Measurements from ENCODE around the gene PVR.

PVR gene, protein sequence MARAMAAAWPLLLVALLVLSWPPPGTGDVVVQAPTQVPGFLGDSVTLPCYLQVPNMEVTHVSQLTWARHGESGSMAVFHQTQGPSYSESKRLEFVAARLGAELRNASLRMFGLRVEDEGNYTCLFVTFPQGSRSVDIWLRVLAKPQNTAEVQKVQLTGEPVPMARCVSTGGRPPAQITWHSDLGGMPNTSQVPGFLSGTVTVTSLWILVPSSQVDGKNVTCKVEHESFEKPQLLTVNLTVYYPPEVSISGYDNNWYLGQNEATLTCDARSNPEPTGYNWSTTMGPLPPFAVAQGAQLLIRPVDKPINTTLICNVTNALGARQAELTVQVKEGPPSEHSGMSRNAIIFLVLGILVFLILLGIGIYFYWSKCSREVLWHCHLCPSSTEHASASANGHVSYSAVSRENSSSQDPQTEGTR

GRCh38 chr19:44643605-44644401 lies at the start of gene PVR:
Gene PVR (plus strand): TSS chr19:44643910. CDS start chr19:44644097, 187 bp downstream.
- DNase-seq (ENCODE audit: insufficient read length, low spot score), result peak; percentile 87
- no peak for FAIRE-seq
- TF ChIP-seq POLR2A (IDR thresholded peaks at IDR 0.05; ENCODE audit: low read depth, low read length), result no peak; the same call in 1 of the 2 replicates

DNA sequence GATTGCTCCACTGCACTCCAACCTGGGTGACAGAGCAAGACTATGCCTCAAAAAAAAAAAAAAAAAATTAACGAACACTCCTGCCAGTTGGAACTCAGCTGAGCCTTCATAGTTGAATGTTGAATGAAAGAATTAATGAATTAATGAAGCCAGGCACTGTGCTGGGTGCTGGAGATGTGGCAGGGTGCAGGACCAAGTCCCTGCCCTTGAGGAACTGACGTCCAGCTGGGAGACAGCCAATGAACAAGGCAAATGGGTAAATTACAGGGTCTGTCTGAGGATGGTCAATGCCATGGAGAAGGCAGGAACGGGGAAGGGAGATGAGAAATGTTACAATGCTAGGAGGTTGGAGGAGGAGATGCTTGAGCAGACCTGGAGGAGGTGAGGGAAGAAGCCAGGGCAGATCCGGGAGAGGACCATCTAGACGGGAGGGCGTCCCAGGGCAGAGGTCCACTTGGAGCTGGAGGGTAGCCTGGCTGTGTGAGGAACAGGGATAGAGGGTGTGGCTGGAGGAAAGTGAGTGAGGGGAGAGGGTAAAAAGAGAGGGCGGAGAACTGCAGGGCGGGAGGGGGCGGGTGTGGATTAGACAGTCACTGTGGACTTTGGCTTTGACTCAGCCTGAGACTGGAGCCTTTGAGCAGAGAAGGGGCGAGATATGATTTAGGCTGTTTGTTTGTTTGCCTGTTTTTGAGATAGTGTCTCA lies 47.1 kb upstream of the PVR start:
- no peak for TF ChIP-seq POLR2A (IDR thresholded peaks at IDR 0.05; ENCODE audit: low read depth, low read length)
- FAIRE-seq (no peak), DNase-seq (ENCODE audit: insufficient read length, low spot score) (no peak)

DNA sequence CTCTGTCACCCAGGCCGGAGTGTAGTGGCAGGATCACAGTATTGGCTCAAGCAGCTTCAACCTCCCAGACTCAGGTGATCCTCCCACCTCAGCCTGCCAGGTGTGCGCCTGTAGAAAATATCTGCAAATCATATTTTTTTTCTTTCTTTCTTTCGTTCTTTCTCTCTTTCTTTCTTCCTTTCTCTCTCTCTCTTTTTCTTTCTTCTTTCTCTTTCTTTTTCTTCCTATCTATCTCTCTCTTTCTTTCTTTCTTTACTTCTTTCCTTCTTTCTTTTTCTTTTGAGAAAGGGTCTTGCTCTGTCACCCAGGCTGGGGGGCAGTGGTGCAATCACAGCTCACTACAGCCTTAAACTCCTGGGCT lies 46.6 kb upstream of the PVR start:
- no peak for DNase-seq (ENCODE audit: insufficient read length, low spot score)
- TF ChIP-seq POLR2A (IDR thresholded peaks at IDR 0.05; ENCODE audit: low read depth, low read length), result no peak
- FAIRE-seq, result no peak

- TF ChIP-seq POLR2A (IDR thresholded peaks at IDR 0.05; ENCODE audit: low read depth, low read length), result no peak
- FAIRE-seq (no peak), DNase-seq (ENCODE audit: insufficient read length, low spot score) (no peak)
Measured at GRCh38 chr19:44598355-44598754, 45.4 kb upstream of the PVR start.

- no peak for TF ChIP-seq POLR2A (IDR thresholded peaks at IDR 0.05; ENCODE audit: low read depth, low read length)
- DNase-seq (ENCODE audit: insufficient read length, low spot score), result no peak
- FAIRE-seq, result no peak
Measured at GRCh38 chr19:44598880-44599279, 44.8 kb upstream of the PVR start.

DNA sequence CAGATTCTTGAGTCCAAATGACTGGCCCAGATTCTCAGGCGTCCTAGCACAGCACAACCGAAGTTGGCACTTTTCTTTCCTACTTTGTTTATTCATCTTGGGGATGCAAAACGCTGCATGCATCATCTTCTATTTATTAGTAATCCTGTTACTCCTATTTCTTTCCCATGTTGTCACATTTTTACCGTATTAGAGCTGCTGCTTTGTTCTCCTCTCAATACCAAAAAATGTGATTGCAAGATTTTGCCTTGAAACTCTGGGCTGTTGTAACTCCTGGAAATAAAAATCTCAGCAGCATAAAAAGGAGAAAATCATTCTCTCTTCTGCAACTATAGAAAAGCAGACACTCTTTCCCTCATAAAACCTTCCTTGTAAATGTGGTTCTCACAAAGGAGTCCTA lies 43.2 kb upstream of the PVR start:
- no peak for TF ChIP-seq POLR2A (IDR thresholded peaks at IDR 0.05; ENCODE audit: low read depth, low read length)
- no peak for FAIRE-seq
- no peak for DNase-seq (ENCODE audit: insufficient read length, low spot score)

DNA sequence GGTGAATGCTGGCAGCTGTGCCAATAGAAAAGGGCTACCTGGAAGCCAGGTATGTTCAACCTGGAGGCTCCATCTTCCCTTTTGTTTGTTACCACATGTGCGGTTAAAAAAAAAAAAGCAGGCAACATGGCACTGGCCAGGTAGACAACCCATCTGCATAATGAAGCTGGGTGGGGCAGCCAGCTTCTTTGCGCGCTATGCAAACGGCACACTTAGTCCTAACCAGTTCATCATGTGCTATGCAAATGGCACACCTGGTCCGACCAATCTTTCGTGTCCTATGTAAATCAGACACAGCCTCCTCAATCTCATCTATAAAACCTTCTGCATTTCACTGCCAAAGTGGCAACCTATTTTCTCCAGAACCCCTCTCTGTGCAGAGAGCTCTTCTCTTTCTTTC lies 41.6 kb upstream of the PVR start:
- no peak for FAIRE-seq

DNA sequence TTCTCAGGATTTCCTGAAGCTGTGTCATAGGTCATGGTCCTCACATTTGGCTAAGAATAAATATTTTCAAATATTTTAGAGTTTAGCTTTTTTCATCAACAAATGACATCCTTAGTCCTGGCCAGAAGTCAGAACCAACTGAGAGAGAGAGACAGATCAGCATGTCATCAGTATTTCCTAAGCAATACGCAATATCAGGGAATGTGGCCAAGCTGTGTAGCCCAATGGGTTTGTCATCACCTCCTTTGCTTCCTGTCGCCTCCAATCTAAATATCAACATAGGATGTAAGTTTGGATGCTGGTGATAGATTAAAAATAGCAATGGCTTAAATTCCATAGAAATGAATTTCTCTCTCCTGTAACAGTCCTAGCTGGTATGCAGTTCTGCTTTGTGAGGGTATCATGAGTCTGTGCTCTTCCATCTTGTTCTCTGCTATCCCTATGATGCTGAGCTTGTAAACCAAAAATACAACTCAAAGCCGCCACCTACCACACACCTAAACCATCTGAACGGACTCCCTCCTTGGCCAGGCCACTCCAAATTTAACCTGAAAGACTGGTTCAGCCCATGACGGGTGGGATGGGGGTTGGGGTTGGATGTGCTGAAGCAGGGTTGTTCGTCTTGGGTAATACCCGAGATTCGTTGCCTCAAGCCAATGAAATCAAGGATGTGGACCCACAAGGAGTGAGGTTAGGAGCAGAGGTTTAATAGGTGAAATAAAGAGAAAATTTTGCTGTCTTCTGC lies 40.3 kb upstream of the PVR start:
- FAIRE-seq (no peak), DNase-seq (ENCODE audit: insufficient read length, low spot score) (peak; percentile 52)
- TF ChIP-seq POLR2A (IDR thresholded peaks at IDR 0.05; ENCODE audit: low read depth, low read length), result no peak

More for the DNA sequence above, 41.6 kb upstream of the PVR start:
- no peak for DNase-seq (ENCODE audit: insufficient read length, low spot score)
- TF ChIP-seq POLR2A (IDR thresholded peaks at IDR 0.05; ENCODE audit: low read depth, low read length), result no peak

- DNase-seq (ENCODE audit: insufficient read length, low spot score) (no peak), FAIRE-seq (no peak)
- TF ChIP-seq POLR2A (IDR thresholded peaks at IDR 0.05; ENCODE audit: low read depth, low read length), result no peak
Measured at GRCh38 chr19:44604241-44604640, 39.5 kb upstream of the PVR start.

- FAIRE-seq (no peak), DNase-seq (ENCODE audit: insufficient read length, low spot score) (no peak)
- TF ChIP-seq POLR2A (IDR thresholded peaks at IDR 0.05; ENCODE audit: low read depth, low read length), result no peak
Measured at GRCh38 chr19:44605547-44605946, 38.2 kb upstream of the PVR start.

DNA sequence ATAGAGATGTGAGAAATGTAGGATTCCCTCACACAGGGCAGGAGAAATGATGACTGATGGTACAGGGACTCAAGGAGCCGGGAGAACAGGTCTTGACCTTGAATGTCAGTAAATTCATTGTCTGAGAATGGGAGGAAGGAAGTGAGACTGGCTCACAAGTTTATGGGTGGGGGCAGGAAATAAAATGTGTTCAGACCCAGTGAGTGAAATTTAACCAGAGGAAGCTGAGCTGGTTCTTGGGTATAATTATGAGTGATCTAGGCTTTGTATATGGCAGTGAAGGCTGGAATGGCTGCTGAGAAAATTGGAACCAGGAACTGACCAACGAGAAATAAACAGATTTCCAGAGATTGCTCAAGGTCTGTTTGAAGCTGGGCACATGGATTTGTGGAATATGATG lies 36.7 kb upstream of the PVR start:
- no peak for FAIRE-seq
- no peak for DNase-seq (ENCODE audit: insufficient read length, low spot score)
- no peak for TF ChIP-seq POLR2A (IDR thresholded peaks at IDR 0.05; ENCODE audit: low read depth, low read length)

DNA sequence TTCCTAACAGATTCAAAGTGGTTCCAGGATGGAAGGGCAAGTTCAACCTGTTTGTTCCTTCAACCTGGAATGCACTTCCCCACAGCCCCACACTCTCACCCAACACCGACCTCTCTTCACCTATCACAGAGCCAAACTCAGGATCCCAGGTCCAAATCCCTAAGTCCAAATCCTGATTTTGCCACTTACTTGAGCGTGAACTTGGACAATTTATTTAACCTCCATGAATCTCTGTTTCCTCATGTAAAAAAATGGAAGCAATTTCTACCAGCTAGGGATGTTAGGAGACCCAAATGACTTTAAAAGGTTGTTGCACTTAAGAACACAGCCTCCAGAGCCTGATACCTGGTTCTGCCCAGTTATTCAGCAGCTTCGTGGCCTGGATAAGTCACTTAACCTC lies 35.8 kb upstream of the PVR start:
- no peak for TF ChIP-seq POLR2A (IDR thresholded peaks at IDR 0.05; ENCODE audit: low read depth, low read length)
- no peak for DNase-seq (ENCODE audit: insufficient read length, low spot score)
- FAIRE-seq, result no peak

DNA sequence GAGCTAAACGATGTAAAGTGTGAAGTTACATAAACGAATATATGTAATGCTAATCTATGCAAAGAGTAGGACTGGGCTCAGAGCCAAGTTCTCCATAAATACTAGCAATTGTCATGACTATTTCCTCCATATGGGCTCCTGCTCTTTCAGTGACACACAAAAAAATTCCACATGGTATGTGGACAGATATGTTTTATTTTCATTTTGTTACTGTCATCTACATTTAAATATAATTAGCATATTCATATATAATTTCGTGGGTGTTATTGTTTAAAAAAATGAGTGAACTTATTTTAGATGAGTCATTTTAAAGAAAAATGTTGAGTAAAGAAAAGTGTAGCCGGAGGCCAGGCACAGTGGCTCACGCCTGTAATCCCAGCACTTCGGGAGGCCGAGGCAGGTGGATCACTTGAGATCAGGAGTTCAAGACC lies 35.3 kb upstream of the PVR start:
- no peak for TF ChIP-seq POLR2A (IDR thresholded peaks at IDR 0.05; ENCODE audit: low read depth, low read length)
- DNase-seq (ENCODE audit: insufficient read length, low spot score), result no peak

More for the DNA sequence above, 35.3 kb upstream of the PVR start:
- no peak for FAIRE-seq

Data from H54 (cell line).